Eye (tissue), 1 donor: ENCODE results near the gene NOTCH3.
A peak's percentile ranks its signal among the peaks of the same experiment; 100 is the strongest.

ENCODE experiments used
- DNase-seq: peaks from one replicate; pipeline ENCODE4 v3.0.0-alpha.2; 2015

NOTCH3 gene

GRCh38 chr19:15235781-15236180, 35.0 kb upstream of the NOTCH3 start:
- no peak for DNase-seq

GRCh38 chr19:15234431-15235130, 33.8 kb upstream of the NOTCH3 start:
- DNase-seq, result no peak

GRCh38 chr19:15231271-15231670, 30.5 kb upstream of the NOTCH3 start:
- no peak for DNase-seq

- DNase-seq, result no peak
Observed at GRCh38 chr19:15227261-15227660, 26.5 kb upstream of the NOTCH3 start.

GRCh38 chr19:15225760-15226159, 25.0 kb upstream of the NOTCH3 start:
- no peak for DNase-seq

- peak; percentile 69 for DNase-seq
Observed at GRCh38 chr19:15223649-15224361, 23.0 kb upstream of the NOTCH3 start.

GRCh38 chr19:15222738-15223648, 22.2 kb upstream of the NOTCH3 start:
- DNase-seq, result peak; percentile 98

- no peak for DNase-seq
Observed at GRCh38 chr19:15220833-15221232, 20.0 kb upstream of the NOTCH3 start.

- DNase-seq, result no peak
Observed at GRCh38 chr19:15218501-15218900, 17.7 kb upstream of the NOTCH3 start.

GRCh38 chr19:15216363-15216762, 15.6 kb upstream of the NOTCH3 start:
- no peak for DNase-seq

GRCh38 chr19:15213715-15214381, 13.1 kb upstream of the NOTCH3 start:
- DNase-seq, result no peak

GRCh38 chr19:15212711-15213110, 11.9 kb upstream of the NOTCH3 start:
- DNase-seq, result no peak

- no peak for DNase-seq
Observed at GRCh38 chr19:15210323-15210781, 9.6 kb upstream of the NOTCH3 start.

GRCh38 chr19:15201374-15202023, 704 bp upstream of the NOTCH3 start:
- DNase-seq, result no peak

GRCh38 chr19:15199661-15200552, 888 bp downstream of the NOTCH3 start:
- peak; percentile 94 for DNase-seq

- DNase-seq, result no peak
Observed at GRCh38 chr19:15198951-15199660, 1.7 kb downstream of the NOTCH3 start.

- DNase-seq, result no peak
Observed at GRCh38 chr19:15197942-15198341, 2.9 kb downstream of the NOTCH3 start.

- DNase-seq, result peak; percentile 27
Observed at GRCh38 chr19:15197275-15197941, 3.4 kb downstream of the NOTCH3 start.

GRCh38 chr19:15196360-15197005, 4.3 kb downstream of the NOTCH3 start:
- DNase-seq, result peak; percentile 49
